GM18867 (cell line): ENCODE data around the gene FLNA.
A peak's percentile ranks its signal among the peaks of the same experiment; 100 is the strongest.

ENCODE experiments used
- ATAC-seq: cut with Tn5 transposase; IDR thresholded peaks from one replicate; pipeline ENCODE4 v1.9.1; 2021; ENCODE audit warnings: mild to moderate bottlenecking, moderate library complexity; ENCODE audit not compliant: unreplicated experiment

The FLNA gene

DNA sequence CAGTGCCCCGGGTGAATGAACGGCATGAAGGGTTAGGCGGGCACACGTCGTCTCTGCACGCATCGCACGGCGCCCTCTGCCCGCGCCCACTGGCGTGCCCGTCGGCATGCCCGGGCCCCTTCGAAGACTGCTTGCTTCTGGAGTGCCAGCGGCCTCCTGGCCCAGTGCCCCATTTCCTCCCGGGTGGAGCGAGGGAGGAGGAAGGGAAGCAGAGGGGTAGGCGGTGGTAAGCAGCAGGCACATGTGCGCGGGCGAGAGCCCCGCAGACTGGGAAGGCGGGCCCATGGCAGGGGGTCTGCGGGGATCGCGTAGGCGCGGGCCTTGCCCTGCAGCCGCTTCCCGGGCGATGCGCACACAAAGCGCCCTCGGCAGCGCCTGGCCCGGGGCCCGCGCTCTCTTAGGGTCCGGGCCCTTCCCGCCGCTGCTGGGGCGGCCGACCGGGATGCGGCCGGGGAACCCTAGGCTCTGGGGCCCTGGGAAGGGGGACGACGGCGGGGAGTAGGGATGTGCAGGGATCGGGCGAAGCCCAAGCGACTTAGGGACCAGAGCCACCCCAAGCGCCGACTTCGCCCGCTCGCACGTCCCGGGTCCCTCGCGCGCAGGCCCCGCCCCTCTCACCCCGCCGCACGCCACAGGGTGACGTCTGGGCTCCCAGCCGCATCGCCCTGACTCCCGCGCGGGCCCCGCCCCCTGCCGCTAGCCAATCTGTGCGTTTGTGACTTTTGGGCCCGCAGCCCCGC lies 3.8 kb upstream of the FLNA start:
- peak; percentile 2 for ATAC-seq

- ATAC-seq, result no peak
These were observed 2.3 kb upstream of the FLNA start for GRCh38 chrX:154376774-154377173.

- ATAC-seq, result no peak
These were observed 696 bp upstream of the FLNA start for GRCh38 chrX:154375156-154375504.

DNA sequence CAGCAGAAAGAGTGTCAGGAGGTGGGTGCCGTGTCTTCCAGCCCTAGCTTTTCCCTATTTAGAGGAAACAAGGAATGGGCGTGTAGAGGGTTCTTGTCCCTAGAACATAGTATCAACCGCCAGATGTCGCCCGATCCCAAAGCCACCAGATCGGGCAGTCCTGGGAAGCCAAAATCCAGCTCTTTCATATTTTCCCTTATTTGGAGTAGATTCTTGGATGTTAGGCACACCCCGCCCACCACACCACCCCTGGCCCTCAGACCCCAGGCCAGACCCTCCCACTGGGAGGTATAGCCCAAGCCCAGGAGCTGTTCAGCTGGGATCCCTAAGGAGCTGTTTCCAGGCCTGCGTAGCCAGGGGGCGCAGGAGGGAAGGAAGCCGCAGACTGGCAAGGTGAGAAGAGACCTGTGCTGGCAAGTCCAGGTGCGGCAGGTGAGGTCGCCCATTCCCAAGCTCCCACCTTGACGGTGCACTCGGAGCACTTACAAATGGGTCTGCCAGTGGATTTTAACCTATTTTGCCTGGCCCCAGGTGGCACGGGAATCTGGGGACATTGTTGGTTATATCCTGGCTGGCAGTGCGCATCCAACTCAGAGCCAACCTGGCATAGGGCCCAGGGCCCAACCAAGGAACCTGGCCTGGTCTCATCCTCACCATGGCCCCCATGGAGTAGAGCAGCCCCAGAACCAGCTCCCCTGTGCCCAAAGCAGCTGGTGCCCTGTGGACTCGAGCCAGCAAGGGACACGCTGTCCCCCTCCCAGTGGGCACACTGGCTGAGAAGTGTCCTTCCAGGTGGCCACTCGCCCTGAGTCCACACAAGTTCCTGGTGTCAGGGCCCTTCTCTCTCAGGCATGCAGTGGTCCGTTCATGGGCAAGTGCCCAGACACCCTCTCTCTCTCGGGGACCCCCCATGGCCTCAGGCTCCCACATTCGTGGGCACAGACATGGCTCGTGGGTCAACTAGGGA lies 811 bp downstream of the FLNA start:
- ATAC-seq, result no peak

DNA sequence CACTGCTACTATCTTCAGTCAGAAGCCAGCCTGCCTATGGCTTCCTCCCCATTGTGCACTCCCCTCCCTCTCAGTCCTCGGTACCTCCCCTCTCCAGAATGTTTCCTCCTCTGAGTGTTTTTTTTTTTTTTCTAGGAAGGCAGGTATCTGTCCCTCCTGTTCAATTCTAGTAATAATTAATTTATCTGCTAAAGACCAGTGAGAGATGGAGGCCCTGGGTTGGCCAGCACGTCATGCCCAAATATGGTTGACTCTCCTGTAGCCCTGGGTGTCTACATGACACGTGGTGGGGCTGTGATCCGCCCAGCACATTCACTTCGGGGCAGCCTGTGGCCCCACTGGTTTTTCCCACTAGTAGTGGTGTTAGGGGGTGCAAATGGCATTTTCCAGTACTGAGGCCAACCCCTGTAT lies 1.8 kb downstream of the FLNA start:
- ATAC-seq, result no peak

- ATAC-seq, result no peak
These were observed 2.6 kb downstream of the FLNA start for GRCh38 chrX:154371789-154372300.

DNA sequence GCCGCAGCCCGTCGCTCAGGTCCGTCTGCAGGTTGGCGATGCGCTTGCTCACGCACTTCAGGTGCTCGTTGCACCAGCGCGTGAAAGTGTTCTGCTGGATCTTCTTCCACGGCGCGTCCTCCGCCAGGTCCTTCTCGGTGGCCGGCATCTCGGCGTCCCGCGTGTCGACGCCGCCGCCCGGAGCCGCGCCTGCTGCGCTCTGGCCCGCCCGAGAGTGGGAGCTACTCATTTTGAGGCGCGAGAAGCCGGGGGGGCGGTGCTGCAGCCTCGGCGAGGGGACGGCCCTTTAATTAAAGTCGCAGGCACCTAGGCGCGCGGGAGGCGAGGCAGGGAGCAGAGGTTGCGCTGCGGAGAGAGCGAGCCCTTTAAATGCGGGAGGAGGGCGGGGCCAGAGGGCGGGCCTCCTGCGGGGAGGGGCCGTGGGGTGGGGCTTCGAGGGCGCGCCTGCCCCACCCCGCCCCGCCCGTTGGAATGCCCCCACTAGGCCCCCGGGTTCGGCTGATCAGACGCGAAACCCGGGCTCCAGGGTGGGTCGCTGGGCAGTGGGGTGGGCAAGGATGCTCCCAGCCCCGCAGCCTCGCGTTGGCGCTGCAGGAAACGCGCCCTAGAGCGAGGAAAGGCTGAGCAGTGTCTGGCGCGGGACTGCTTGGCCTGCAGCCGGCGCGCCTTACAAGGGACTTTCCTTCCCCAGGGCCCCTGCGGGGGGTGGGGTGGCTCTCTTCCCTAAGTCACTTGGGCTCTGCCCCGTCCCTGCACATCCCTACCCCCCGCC lies 3.2 kb downstream of the FLNA start:
- ATAC-seq, result peak; percentile 64

GRCh38 chrX:154370300-154371016 lies 4.0 kb downstream of the FLNA start:
- no peak for ATAC-seq

GRCh38 chrX:154369449-154370299 lies 4.8 kb downstream of the FLNA start:
- no peak for ATAC-seq

GRCh38 chrX:154368630-154369448 lies 5.6 kb downstream of the FLNA start:
- peak; percentile 37 for ATAC-seq

- ATAC-seq, result no peak
These were observed 6.7 kb downstream of the FLNA start for GRCh38 chrX:154367474-154368308.

- ATAC-seq, result no peak
These were observed 7.8 kb downstream of the FLNA start for GRCh38 chrX:154366666-154367055.

DNA sequence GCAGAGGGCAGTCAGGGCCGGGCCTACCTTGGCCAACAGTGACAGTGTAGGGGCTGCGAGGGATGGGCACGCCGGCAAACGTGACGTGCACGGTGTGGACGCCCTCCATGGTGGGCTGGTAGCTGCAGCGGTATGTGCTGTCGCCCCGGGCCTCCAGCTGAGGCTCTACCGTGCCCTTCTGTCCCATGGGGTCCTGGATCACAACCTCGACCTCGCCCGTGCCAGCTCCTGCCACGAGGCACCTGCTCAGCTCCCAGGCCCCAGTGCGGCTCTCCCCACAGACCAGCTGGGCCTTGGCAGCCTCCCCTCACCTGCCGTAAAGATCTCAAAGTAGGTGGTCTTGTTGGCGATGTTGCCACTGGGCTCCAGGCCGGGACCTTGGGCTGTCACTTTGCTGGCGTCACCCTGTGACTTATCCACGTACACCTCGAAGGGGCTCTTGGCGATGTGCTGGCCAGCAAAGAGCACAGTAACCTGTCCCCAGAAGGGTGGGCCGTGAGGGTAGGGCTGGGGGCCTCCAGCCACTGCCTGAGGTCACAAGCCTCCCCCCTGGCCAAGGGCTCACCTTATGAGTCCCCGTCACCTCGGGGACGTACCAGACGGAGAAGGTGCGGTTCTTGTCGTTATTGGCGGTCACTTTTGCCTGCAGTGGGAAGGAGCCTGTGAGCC lies 8.3 kb downstream of the FLNA start:
- ATAC-seq, result no peak

DNA sequence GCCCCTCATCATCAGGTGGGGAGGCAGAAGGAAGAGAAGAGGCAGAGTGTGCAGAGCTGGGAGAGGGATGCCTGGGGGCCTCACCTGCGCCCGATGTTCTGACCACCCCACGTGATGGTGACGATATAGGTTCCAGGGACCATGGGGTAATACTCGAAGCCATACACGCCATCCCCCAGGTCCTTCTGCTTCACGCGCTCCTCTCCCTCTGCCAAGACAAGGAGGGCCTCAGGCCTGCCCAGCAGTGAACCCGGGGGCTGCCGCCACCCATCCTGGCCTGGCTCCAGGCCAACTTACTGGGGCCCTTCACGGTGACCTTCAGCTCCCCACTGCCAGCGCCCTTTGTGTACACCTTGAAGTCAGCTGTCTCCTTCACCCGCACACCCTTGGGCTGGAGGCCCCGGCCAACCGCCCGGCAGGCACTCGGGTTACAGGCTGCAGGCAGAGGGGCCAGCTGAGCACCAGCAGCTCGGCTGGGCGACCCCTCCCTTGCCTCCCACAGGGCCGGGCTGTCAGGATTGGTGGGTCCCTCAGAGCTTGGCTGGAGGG lies 9.3 kb downstream of the FLNA start:
- ATAC-seq, result no peak

- ATAC-seq, result no peak
These were observed 10.6 kb downstream of the FLNA start for GRCh38 chrX:154363706-154364439.

- no peak for ATAC-seq
These were observed 12.2 kb downstream of the FLNA start for GRCh38 chrX:154362085-154362742.
